ENCODE data around the gene FCN2.

DNA sequence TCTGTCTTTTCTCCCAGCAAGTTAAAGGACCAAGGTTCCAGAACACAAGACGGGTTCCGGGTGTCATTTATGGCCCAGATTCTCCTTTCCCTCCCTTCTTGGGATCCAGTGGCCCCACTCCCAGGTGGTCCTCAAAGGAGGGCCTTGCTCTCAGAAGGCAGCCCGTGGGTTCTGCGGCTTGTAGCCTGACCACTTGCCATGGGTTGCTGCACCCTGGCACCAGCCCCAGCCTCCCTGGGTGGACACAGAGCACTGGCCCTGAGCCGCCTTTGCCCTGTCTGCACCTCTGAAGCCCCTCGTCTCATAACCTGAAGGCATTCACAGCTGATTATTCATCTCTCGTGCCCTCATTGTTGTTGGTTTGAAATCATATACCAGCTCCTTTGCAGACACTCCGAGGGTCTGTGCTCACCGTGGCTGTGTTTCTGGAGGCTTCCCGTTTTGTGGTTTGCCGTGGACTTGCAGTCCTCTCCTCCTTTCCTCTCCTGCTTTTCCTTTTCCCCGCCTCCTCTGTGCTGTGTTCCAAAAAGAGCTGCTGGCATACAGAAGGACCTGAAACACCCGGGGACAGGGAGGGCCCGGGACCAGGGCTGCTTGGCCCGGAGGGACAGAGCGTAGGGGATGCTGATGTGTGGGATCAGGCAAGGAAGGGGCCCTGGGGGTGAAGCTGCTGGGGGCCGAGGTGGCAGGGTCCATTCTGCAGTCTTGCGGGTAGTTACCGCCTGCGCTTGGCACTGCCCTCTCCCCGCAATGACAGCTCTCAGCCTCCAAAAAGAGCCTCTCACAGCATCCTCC is 49.5 kb upstream of the FCN2 start:
- TF ChIP-seq, protein P1, sequence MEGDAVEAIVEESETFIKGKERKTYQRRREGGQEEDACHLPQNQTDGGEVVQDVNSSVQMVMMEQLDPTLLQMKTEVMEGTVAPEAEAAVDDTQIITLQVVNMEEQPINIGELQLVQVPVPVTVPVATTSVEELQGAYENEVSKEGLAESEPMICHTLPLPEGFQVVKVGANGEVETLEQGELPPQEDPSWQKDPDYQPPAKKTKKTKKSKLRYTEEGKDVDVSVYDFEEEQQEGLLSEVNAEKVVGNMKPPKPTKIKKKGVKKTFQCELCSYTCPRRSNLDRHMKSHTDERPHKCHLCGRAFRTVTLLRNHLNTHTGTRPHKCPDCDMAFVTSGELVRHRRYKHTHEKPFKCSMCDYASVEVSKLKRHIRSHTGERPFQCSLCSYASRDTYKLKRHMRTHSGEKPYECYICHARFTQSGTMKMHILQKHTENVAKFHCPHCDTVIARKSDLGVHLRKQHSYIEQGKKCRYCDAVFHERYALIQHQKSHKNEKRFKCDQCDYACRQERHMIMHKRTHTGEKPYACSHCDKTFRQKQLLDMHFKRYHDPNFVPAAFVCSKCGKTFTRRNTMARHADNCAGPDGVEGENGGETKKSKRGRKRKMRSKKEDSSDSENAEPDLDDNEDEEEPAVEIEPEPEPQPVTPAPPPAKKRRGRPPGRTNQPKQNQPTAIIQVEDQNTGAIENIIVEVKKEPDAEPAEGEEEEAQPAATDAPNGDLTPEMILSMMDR (IDR thresholded peaks at IDR 0.05; ENCODE audit: low read length) = no peak
- TF ChIP-seq EZH2 (optimal IDR thresholded peaks at IDR 0.05; ENCODE audit: low read depth, low read length) (no peak), EZH2phosphoT487 (IDR thresholded peaks at IDR 0.05; ENCODE audit: low read length) (no peak)

Measured in MM.1S (cell line).